ENCODE measurements around the gene LRSAM1. TPM values are rescaled to one million over a fixed set of nuclear protein-coding genes. Genes with fewer than 3 reads are reported as not detected.
A peak's percentile ranks its signal among the peaks of the same experiment; 100 is the strongest.

LRSAM1 gene
- total RNA-seq, 2 experiments from 2014 or later = 20.8 to 32.2 TPM

DNA sequence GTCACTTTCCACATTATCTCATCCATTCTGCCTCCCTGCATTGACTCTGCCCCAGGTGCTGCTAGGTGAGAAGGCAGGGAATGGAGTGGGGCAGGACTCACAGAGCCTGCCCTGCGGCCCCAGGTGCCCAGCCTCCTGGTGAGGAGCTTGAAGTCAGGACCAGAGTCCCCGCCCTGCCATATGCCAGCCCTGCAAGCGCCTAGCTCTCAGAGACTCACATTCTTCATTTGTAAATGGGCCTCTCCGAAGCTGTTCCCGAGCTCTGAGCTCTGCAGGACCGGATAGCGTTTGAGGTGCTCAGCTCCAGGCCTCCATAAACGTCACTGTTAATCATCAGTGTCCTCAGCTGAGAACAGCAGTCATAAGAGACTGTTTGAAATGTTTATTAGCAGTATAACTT lies 85.7 kb downstream of the LRSAM1 start:
- intact Hi-C loops (cut with micrococcal nuclease; ENCODE audit: unreplicated experiment) = no loop called here
- no peak overlapping the region for H3K4me2 ChIP-seq (ENCODE audit: low read length)
- H3K9me3 ChIP-seq (ENCODE audit: low read length) = no peaks in the 10 kb centered on the region
- no peaks in the 10 kb centered on the region for H4K20me1 ChIP-seq (ENCODE audit: insufficient read depth, low read length)
- no peak overlapping the region for H3K27ac ChIP-seq (ENCODE audit: low read depth, low read length, poor library complexity, severe bottlenecking)
- no peak for DNase-seq (ENCODE audit: low spot score)
- TF ChIP-seq CTCF (conservative IDR thresholded peaks at IDR 0.05; ENCODE audit: low read length) (no peak), EZH2phosphoT487 (IDR thresholded peaks at IDR 0.05; ENCODE audit: borderline replicate concordance, low read depth, low read length) (no peak)
- no peak overlapping the region for H3K4me3 ChIP-seq (ENCODE audit: low read depth, low read length, poor library complexity, severe bottlenecking)
- no peaks in the 10 kb centered on the region for H3K4me1 ChIP-seq (ENCODE audit: insufficient read depth, low read length, poor library complexity, severe bottlenecking)
- ChIA-PET CTCF (ENCODE audit: unreplicated experiment) (no interaction called here), POLR2A (interaction anchor here (0.5 kb wide), 1 partner anchor 57 kb away, joined by 3 read pairs; no protein-coding TSS in a partner anchor)
- no peak overlapping the region for H2AFZ ChIP-seq (ENCODE audit: low read length)
- no peaks in the 10 kb centered on the region for H3K79me2 ChIP-seq (ENCODE audit: insufficient read depth, low read depth, low read length)
- no peaks in the 10 kb centered on the region for H3K9me2 ChIP-seq (ENCODE audit: insufficient read depth, low read length)
- BruUV-seq (replicated peaks) = no TSS peak
- H3K36me3 ChIP-seq (ENCODE audit: insufficient read depth, low read length) = no peaks in the 10 kb centered on the region

DNA sequence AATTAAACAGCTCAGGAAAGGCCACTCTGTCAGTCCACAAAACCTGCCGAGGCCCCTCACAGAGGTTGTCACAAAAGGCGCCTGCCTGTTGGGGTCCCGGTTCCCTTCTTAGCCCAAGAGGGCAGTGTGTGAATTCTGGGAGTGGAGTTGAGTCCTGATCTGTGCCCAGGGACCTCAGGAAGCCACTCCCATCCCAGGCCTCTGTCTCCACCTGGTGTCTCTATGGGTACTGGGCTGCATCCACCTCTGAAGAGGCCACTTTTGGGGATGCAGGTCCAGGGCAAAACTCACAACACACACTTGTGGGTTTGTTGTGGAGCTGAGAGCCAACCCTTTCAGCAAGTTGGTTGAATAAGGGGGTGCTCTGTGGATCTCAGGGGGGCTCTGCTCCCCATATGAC lies 86.5 kb downstream of the LRSAM1 start:
- intact Hi-C loops (cut with micrococcal nuclease; ENCODE audit: unreplicated experiment) = no loop called here
- Histone ChIP-seq H3K9me2 (ENCODE audit: insufficient read depth, low read length) (no peaks in the 10 kb centered on the region), H3K9me3 (ENCODE audit: low read length) (no peaks in the 10 kb centered on the region), H2AFZ (ENCODE audit: low read length) (no peak overlapping the region), H3K79me2 (ENCODE audit: insufficient read depth, low read depth, low read length) (no peaks in the 10 kb centered on the region), H3K27ac (ENCODE audit: low read depth, low read length, poor library complexity, severe bottlenecking) (no peak overlapping the region), H3K36me3 (ENCODE audit: insufficient read depth, low read length) (no peaks in the 10 kb centered on the region), H3K4me3 (ENCODE audit: low read depth, low read length, poor library complexity, severe bottlenecking) (no peak overlapping the region), H3K4me1 (ENCODE audit: insufficient read depth, low read length, poor library complexity, severe bottlenecking) (no peaks in the 10 kb centered on the region), H4K20me1 (ENCODE audit: insufficient read depth, low read length) (no peaks in the 10 kb centered on the region), H3K4me2 (ENCODE audit: low read length) (no peak overlapping the region)
- ChIA-PET CTCF (ENCODE audit: unreplicated experiment) (no interaction called here), POLR2A (interaction anchor here (0.5 kb wide), 2 partner anchors 56 to 77 kb away, joined by 3 read pairs; no protein-coding TSS in a partner anchor)
- TF ChIP-seq CTCF (conservative IDR thresholded peaks at IDR 0.05; ENCODE audit: low read length) = peak; percentile 38; the same call in 1 of the 2 replicates
- TF ChIP-seq EZH2phosphoT487 (IDR thresholded peaks at IDR 0.05; ENCODE audit: borderline replicate concordance, low read depth, low read length) = no peak
- BruUV-seq (replicated peaks) = no TSS peak
- no peak for DNase-seq (ENCODE audit: low spot score)

DNA sequence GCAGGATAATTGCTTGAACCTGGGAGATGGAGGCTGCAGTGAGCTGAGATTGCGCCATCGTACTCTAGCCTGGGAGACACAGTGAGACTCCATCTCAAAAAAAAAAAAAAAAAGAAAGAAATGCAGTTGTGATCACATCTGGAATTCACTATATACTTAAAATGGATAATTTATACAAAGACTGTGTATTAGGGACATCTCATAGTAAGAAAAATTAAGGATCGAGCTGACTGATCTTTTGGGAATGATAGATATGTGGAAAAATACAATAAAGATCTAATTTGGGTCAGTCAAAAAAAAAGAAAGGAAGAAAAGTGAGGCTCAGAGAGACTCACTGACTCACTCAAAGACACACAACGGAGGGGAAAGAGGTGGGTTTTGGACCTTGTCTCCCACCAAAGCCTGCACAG lies 87.5 kb downstream of the LRSAM1 start:
- H3K79me2 ChIP-seq (ENCODE audit: insufficient read depth, low read depth, low read length) = no peaks in the 10 kb centered on the region

More for the DNA sequence above, 87.5 kb downstream of the LRSAM1 start:
- no peaks in the 10 kb centered on the region for H3K9me3 ChIP-seq (ENCODE audit: low read length)
- H3K4me3 ChIP-seq (ENCODE audit: low read depth, low read length, poor library complexity, severe bottlenecking) = no peak overlapping the region
- no TSS peak for BruUV-seq (replicated peaks)
- TF ChIP-seq CTCF (conservative IDR thresholded peaks at IDR 0.05; ENCODE audit: low read length) = no peak
- TF ChIP-seq EZH2phosphoT487 (IDR thresholded peaks at IDR 0.05; ENCODE audit: borderline replicate concordance, low read depth, low read length) = no peak
- no peak overlapping the region for H2AFZ ChIP-seq (ENCODE audit: low read length)
- intact Hi-C loops (cut with micrococcal nuclease; ENCODE audit: unreplicated experiment) = no loop called here
- H4K20me1 ChIP-seq (ENCODE audit: insufficient read depth, low read length) = no peaks in the 10 kb centered on the region
- no peaks in the 10 kb centered on the region for H3K36me3 ChIP-seq (ENCODE audit: insufficient read depth, low read length)
- no peaks in the 10 kb centered on the region for H3K9me2 ChIP-seq (ENCODE audit: insufficient read depth, low read length)
- DNase-seq (ENCODE audit: low spot score) = no peak
- ChIA-PET POLR2A (interaction anchor here (0.6 to 0.7 kb wide), 2 partner anchors 324 to 522 kb away, joined by 3 to 6 read pairs; no protein-coding TSS in a partner anchor), CTCF (ENCODE audit: unreplicated experiment) (no interaction called here)
- no peak overlapping the region for H3K27ac ChIP-seq (ENCODE audit: low read depth, low read length, poor library complexity, severe bottlenecking)
- no peak overlapping the region for H3K4me2 ChIP-seq (ENCODE audit: low read length)
- H3K4me1 ChIP-seq (ENCODE audit: insufficient read depth, low read length, poor library complexity, severe bottlenecking) = no peaks in the 10 kb centered on the region
